D721Med (cell line): Measurements from ENCODE around the gene TBC1D22B.

Experiments used
- DNase-seq: peaks from one replicate; pipeline ENCODE4 v3.0.0; 2011; ENCODE audit warnings: low spot score; ENCODE audit not compliant: insufficient read length
- FAIRE-seq: peaks from 2 replicates; lab custom pipeline; 2011; peaks lifted over from hg19 to GRCh38; lab: Jason Lieb, UNC
- TF ChIP-seq, protein P1 (sequence below): IDR thresholded peaks from 2 replicates; pipeline ENCODE4 v1.5.1; 2012; ENCODE audit warnings: mild to moderate bottlenecking, control low read depth; ENCODE audit not compliant: insufficient read depth; ENCODE audit errors: missing control alignments

Gene TBC1D22B

DNA sequence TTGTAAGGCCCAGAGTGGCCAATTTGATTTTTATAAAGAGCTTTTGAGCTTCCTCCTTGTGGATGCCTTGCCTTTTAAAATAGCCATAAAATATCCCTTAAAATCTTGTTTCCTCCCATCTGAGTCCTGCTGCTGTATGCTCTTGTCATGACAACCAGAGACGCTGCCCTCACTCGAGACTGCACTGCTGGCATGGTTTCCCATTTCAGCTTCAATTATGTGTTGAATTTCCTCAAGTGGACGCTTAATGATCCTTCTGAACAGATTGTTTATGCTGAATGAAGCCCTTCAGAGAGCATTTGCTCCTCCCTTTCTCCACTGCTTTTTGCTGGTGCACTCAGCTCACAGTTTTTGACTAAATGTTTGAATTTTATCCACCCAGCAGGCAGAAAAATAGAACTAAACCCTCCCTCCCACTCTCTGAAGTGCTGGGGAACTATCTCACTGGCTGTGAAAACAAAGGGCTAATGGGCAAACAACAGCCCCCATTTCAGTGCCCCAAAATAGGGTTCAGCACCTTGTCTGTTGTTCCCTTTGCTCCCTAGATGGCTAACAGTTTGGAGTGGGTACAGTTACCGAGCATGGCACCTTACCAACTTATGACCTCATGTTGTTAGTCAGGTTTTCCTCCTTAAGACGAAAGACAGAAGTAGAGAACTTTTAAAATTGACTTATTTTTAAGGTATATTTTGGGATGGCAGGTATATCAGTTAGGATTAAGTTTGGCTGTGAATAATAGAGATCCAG, 50.7 kb downstream of the TBC1D22B start:
- TF ChIP-seq, protein P1, sequence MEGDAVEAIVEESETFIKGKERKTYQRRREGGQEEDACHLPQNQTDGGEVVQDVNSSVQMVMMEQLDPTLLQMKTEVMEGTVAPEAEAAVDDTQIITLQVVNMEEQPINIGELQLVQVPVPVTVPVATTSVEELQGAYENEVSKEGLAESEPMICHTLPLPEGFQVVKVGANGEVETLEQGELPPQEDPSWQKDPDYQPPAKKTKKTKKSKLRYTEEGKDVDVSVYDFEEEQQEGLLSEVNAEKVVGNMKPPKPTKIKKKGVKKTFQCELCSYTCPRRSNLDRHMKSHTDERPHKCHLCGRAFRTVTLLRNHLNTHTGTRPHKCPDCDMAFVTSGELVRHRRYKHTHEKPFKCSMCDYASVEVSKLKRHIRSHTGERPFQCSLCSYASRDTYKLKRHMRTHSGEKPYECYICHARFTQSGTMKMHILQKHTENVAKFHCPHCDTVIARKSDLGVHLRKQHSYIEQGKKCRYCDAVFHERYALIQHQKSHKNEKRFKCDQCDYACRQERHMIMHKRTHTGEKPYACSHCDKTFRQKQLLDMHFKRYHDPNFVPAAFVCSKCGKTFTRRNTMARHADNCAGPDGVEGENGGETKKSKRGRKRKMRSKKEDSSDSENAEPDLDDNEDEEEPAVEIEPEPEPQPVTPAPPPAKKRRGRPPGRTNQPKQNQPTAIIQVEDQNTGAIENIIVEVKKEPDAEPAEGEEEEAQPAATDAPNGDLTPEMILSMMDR = no peak
- FAIRE-seq (no peak), DNase-seq (no peak)

DNA sequence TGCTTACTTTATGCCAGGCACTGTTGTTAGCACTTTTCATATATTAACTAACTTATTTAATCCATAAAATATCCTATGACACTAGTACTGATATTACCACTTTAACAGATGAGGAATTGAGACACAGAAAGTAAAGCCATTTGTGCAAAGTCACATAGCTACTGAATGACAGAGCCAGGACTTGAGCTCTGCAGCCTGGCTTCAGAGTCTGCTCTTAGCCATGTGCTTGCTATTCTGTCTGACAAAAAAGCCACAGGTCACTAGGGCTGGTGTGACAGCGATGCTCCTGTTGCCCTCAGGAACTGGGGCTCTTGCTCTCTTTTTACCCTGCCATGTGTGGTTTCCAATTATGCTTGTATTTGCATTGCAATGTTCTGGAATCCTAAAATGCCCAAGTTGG, 51.5 kb downstream of the TBC1D22B start:
- TF ChIP-seq, protein P1 = no peak
- FAIRE-seq (no peak), DNase-seq (no peak)

- DNase-seq = no peak
- TF ChIP-seq, protein P1 = no peak
- FAIRE-seq = no peak
Observed at GRCh38 chr6:37309692-37310091, 52.1 kb downstream of the TBC1D22B start.

GRCh38 chr6:37310966-37311365, 53.4 kb downstream of the TBC1D22B start:
- DNase-seq = no peak
- no peak for FAIRE-seq
- TF ChIP-seq, protein P1 = no peak

DNA sequence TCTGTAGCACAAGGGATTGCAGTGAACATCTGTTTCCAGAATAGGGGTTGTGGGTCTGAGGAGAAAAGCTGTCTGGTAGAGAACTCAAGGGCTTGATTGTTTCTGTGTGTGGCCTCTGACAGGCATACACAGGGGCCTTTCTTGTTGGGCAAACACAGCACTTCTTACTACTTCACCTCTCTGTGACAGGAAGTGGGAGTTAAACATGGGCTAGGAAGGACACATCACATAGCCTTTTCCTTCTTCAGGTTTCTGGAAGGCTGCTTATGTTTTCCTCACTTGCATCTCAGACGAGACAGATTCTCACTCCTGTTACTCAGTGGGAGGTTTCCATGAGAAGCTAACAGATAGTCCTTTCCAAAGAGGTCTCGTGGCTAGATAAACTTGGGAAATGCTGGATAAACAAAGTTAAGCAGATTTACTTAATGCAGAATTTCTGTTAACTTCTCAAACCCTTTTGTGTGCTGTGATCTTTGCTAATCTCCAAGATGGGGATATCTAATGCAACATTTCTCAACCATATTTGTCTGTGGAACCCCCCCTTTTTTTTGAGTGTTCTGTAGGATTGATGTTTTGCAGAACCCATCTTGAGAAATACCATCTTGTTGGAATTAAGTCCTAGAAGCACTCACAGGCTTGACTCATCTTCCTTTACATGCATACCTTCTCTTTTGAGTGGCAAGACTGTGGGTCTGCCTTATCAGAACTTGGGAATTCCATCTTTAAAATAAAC, 54.3 kb downstream of the TBC1D22B start:
- no peak for FAIRE-seq
- no peak for DNase-seq
- TF ChIP-seq, protein P1 = no peak

- DNase-seq (no peak), FAIRE-seq (no peak)
- TF ChIP-seq, protein P1 = no peak
Observed at GRCh38 chr6:37313723-37314486, 56.3 kb downstream of the TBC1D22B start.
